PFSK-1 (cell line): ENCODE data around the gene SPAG6.

ENCODE experiments used
- FOXP2 ChIP-seq: optimal IDR thresholded peaks from 2 replicates; pipeline ENCODE3; 2011; ENCODE audit warnings: borderline replicate concordance, control low read depth, inconsistent platforms; ENCODE audit not compliant: insufficient read depth; ENCODE audit errors: extremely low read length, extremely low read depth
- POLR2AphosphoS5 ChIP-seq: IDR thresholded peaks from 2 replicates; pipeline ENCODE4 v1.6.1; 2012; ENCODE audit warnings: low read depth, mild to moderate bottlenecking, control low read depth, low read length, moderate library complexity
- SIN3A ChIP-seq: IDR thresholded peaks from 2 replicates; pipeline ENCODE4 v1.6.1; 2012; ENCODE audit warnings: mild to moderate bottlenecking, low read length, moderate library complexity, borderline replicate concordance; ENCODE audit not compliant: insufficient read depth
- TAF1 ChIP-seq: IDR thresholded peaks from 2 replicates; pipeline ENCODE4 v1.6.1; 2012; ENCODE audit warnings: low read length, control low read depth, borderline replicate concordance; ENCODE audit not compliant: insufficient read depth
- TF ChIP-seq, protein P1 (sequence below), 2 experiments: IDR thresholded peaks; 2 replicates each; pipeline versions ENCODE4 v1.6.1 to v1.8.0; 2011 to 2012; ENCODE audit warnings: low read depth in 2 of 2, low read length in 2 of 2, control low read depth in 1 of 2, inconsistent platforms in 1 of 2, mild to moderate bottlenecking in 1 of 2, moderate library complexity in 1 of 2; ENCODE audit not compliant: insufficient read depth in 1 of 2

The SPAG6 gene

DNA sequence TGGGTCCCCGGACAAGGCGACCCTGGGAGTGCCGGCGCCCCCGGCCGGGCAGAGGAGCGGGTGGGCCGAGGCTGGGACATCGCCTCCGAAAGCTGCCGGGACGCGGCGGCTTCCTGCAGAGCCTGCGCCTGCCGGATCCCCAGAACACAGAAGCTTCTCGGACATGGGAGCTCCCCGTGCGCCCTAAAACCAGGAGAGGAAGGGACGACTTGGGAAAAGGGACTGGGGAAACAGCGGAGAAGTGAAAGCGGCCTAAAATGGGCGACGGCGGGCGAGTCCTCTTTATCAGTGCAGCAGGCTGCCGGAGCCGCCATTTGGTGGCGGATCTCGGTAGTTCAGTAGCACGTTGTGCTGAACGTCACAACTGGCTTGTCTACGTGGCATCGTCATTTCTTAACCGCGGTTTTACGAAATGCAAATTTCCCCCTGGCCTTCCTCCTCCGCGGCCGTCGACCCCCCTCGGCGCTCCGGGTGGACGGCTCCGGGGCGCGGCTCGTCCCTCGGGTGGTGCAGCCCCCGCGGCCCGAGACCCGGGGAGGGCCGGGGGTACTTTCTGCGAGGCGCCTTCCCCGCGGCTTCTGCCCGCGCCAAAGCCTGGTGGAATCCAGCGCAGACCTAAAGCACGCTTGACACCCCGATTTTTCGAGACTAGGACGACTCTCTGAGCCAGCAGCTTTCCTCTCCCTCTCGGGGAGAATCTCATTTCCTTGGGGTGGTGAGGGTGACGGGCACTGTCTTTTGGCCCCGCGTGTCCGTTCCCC, 9.9 kb upstream of the SPAG6 start:
- TF ChIP-seq, protein P1, sequence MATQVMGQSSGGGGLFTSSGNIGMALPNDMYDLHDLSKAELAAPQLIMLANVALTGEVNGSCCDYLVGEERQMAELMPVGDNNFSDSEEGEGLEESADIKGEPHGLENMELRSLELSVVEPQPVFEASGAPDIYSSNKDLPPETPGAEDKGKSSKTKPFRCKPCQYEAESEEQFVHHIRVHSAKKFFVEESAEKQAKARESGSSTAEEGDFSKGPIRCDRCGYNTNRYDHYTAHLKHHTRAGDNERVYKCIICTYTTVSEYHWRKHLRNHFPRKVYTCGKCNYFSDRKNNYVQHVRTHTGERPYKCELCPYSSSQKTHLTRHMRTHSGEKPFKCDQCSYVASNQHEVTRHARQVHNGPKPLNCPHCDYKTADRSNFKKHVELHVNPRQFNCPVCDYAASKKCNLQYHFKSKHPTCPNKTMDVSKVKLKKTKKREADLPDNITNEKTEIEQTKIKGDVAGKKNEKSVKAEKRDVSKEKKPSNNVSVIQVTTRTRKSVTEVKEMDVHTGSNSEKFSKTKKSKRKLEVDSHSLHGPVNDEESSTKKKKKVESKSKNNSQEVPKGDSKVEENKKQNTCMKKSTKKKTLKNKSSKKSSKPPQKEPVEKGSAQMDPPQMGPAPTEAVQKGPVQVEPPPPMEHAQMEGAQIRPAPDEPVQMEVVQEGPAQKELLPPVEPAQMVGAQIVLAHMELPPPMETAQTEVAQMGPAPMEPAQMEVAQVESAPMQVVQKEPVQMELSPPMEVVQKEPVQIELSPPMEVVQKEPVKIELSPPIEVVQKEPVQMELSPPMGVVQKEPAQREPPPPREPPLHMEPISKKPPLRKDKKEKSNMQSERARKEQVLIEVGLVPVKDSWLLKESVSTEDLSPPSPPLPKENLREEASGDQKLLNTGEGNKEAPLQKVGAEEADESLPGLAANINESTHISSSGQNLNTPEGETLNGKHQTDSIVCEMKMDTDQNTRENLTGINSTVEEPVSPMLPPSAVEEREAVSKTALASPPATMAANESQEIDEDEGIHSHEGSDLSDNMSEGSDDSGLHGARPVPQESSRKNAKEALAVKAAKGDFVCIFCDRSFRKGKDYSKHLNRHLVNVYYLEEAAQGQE (IDR thresholded peaks at IDR 0.05; ENCODE audit: insufficient read depth in 1 of 2, low read depth in 2 of 2, low read length in 2 of 2): no peak
- TF ChIP-seq SIN3A (no peak), TAF1 (no peak)

DNA sequence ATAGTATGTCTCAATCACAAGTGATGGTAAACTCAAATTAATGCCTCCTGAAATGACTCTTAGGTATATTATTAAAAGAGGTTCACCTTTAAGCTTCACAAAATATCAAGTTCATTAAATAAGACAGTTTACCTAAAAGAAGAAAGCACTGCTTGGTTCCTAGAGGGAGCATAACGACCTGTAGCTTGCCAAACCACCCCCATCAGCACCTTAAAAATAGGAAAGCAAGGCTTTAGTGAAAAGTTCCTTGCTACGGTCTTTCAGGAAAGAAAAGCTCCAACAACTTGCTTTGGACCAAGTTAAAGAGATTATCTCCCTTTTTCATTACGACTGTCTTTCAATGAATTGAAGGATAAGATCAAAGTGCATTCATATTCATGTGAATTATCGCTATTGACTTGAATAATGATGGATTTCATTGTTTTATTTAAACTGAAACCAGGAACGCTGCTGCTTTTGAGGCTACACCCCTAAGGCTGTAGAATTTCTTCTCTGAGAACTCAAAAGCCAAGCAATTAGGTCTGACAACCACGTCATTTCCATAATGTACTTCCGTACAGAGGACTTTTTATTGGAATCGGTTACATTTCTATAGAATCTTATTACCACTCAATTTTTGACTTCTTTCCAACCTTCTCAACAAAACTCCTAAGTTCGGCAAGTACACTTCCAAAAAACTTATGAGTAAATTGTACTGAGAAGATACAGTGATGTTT, 7.0 kb upstream of the SPAG6 start:
- TF ChIP-seq, protein P1 (IDR thresholded peaks at IDR 0.05; ENCODE audit: insufficient read depth in 1 of 2, low read depth in 2 of 2, low read length in 2 of 2): no peak
- TF ChIP-seq TAF1 (no peak), FOXP2 (no peak), SIN3A (no peak), POLR2AphosphoS5 (no peak)

DNA sequence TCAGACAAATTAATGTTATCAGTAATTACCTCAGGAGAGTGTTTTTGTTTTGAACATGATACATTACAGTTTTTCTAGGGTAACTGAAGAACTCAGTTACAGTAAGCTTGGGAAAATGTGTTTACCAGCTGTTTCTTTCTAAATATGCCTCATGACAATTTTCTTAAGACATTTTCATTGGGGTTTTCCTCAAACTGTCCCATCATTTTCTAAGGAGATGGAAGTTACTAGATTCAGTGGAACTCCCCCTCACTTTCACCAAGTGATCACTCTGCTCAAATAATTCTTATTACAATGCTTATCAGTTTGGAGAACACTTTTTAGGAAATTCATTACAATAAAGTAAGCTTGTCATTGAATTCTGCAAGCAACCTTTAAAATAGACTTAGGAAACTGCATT, 6.4 kb upstream of the SPAG6 start:
- TF ChIP-seq, protein P1 (IDR thresholded peaks at IDR 0.05; ENCODE audit: insufficient read depth in 1 of 2, low read depth in 2 of 2, low read length in 2 of 2): no peak
- TF ChIP-seq SIN3A (no peak), FOXP2 (no peak), TAF1 (no peak), POLR2AphosphoS5 (no peak)

DNA sequence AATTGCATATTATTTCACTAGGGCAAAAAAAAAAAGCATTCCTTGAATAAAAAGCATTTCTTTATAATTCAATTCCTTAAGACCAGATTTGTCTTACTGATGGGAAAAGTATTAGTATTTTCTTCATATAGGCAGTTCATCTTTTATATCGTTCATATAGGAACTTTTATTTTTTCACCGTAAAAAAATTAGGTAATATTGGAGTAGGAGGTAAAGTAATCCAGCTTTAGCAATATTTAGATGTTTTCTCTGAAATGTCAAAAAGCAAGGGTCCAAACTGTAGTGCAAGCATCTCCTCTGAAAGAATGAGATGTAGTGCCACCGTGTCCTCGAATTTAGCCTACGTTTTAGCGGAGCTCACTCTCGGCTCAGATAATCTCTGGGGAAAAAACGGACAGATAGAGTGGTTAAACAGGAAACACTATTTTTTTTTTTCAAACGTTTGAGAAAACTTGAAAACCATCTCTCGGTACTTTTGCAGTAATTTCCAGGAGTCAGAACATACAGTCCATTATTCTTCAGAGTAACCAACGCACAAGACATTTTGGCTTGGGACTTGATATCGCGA, 5.5 kb upstream of the SPAG6 start:
- TF ChIP-seq SIN3A: no peak

DNA sequence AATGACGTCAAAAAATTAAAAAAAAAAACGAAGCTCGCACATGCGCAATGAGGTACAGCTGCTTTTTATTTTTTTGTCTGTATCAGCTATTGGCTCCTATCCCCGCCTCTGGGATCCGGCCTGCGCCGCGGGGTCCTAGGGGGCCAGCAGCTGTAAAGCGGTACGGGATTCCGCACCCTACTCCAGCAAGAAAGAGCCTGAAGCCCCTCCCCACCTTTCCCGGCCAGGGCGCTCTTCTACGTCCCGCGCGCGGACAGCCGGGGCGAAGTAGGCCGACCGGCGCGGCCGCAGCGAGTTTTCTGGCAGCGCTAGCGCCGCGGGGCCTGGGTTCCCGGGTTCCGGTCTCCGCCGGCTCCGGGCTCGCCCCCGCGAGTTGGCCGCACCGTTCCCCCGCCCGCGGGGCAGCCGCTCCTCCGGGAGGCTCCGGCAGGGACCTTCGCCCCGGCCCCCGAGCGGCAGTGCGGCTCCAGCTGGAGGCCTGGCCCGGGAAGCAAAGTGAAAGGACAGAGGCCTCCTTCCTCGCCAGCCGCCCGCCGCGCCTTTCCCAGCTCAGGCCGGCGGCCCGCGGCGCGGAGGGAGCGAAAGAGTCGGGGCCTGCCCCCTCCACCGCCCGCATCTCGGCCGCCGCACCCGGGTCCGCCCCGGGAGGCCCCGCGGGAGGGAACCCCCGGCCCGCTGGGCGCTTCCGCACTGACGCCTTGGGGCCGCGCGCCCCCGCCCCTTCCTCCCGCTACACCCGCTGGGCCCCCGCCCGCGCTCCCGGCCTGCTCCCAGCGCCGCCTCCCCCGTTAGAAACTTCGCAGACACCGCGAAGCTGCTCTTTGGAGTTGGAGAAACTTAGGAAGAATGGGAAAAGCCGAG, 4.7 kb upstream of the SPAG6 start:
- no peak for TF ChIP-seq FOXP2
- TF ChIP-seq TAF1: peak; percentile 76; the same call in 1 of the 2 replicates
- TF ChIP-seq SIN3A: no peak
- TF ChIP-seq, protein P1 (IDR thresholded peaks at IDR 0.05; ENCODE audit: insufficient read depth in 1 of 2, low read depth in 2 of 2, low read length in 2 of 2): 0 out of 4 replicates have a peak, but pooled peaks of 1 of the 2 experiments have one; percentile 53
- peak; percentile 70 for TF ChIP-seq POLR2AphosphoS5
